GM21529 (cell line): ENCODE data around the gene PCED1A.

Source experiments
- ATAC-seq: cut with Tn5 transposase; IDR thresholded peaks from one replicate; pipeline ENCODE4 v1.9.1; 2021; ENCODE audit not compliant: unreplicated experiment

The PCED1A gene

DNA sequence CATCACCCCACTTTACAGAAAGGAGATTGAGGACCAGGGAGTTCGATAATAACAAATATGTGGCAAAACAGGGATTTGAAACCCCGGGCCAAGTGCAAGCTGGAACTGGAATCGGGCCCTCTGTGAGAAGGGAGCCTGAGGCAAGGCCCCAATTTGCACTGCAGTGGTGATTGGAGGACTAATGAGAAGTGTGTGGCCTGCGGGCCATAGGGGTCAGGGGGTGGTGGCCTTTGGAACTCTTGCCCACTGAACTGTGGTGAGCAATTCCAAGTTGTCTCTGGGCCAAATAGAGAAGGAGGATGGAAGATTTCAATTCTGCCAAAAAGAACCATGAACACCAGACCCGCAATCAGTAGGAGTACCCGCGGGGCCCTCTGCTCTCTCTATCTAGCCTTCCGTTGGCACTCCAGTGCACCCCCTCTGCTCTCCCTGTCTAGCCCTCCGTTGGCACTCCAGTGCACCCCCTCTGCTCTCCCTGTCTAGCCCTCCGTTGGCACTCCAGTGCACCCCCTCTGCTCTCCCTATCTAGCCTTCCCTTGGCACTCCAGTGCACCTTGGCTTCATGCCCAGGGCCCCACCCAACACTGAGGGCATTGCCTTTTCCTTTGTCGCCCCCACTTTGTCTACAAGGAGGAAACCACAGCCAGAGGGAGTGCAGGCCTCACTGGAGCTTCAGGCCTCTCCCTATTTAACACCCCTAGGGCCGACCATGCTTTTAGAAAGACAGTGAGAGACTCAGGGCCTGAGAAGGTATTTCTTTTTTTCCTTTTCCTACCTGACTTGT is 26.8 kb upstream of the PCED1A start:
- ATAC-seq: no peak

DNA sequence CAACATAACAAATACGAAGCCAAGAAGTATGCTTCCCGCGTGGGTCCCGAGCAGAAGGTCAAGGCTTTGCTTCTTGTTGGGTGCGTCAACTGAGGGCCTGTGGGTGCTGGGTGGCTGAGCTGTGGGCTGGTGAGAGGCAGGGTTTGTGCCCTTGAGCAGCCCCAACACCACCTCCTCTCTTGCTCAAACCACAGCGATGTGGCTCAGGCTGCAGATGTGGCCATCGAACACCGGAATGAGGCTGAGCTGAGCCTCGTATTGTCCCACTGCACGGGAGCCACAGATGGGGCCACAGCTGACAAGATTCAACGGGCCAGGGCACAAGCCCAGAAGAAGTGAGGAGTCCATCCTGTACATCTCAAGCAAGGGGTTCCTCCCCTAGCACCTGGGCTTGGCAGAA is 25.8 kb upstream of the PCED1A start:
- no peak for ATAC-seq

- ATAC-seq: no peak
Measured at GRCh38 chr20:2865630-2866029, 25.2 kb upstream of the PCED1A start.

GRCh38 chr20:2865101-2865500 is 24.6 kb upstream of the PCED1A start:
- ATAC-seq: no peak

DNA sequence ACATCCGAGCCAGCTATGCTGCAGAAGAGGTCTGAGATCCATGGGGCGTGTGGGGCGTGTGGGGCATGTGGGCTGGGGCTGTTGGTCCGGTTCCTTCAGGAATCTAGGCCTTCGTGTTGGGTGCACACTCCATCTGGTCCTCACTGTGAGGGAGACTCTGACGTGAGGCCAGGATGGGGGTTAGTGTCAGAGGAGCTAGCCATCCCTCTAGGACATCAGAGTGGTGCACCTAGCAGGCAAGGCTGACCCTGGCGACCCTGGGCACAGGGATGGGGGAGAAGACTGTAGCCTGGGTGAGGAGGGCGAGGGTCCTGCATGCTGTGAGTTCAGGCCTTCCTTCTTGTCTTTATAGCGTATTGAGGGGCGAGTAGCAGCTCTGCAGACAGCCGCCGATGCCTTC is 24.2 kb upstream of the PCED1A start:
- ATAC-seq: no peak

- no peak for ATAC-seq
Measured at GRCh38 chr20:2859330-2860121, 19.1 kb upstream of the PCED1A start.

GRCh38 chr20:2858591-2858990 is 18.1 kb upstream of the PCED1A start:
- no peak for ATAC-seq

DNA sequence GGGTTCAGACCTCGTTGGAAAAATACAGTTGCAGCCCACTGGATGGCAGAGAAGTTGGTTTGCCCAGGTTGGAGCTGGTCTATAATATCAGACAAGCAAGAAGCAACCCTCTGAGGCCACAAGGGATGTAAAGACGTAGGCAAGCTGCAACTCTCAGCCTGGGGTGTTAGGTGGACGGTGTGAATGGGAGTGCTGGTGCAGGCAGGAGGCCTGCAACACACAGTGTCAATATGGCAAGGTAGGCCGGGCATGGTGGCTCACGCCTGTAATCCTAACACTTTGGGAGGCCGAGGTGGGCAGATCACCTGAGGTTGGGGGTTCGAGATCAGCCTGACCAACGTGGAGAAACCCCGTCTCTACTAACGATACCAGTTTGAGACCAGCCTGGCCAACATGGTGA is 10.6 kb upstream of the PCED1A start:
- no peak for ATAC-seq

DNA sequence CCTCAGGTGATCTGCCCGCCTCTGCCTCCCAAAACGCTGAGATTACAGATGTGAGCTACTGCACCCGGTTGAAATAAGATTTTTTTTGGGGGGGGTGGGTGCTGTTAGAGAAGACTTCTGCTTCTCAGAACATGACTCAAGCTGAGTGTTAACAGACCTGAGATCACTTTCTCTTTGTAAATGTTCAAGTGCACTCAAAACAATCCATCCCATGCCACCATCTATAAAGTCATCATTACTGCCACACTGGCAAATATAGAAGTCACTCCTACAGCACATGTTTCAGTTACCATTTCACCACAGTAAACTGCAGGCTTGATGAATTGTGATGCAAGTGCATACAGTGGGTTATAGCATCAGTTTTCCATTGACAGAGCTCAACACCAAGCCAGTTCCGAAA is 9.1 kb upstream of the PCED1A start:
- no peak for ATAC-seq

DNA sequence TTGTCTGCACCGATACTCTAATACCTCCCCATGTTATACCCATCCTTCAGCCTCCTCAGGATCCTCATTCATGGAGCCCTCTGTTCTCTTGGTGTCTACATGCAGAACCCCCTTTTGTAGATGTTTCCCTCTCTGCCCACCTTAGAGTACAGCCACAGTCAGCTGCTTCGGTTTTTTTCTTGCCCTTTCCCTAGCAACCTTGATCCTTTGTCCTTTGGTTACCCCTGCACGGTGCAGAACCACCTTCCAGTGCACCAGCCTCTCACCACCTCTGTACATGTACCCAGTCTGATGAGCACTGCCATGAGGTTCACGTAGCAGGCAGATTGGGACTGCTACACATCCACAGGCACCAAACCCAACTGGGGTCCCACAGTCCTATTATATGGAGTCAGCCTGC is 7.3 kb upstream of the PCED1A start:
- ATAC-seq: no peak

GRCh38 chr20:2846698-2847097 is 6.2 kb upstream of the PCED1A start:
- no peak for ATAC-seq

GRCh38 chr20:2845607-2846006 is 5.2 kb upstream of the PCED1A start:
- no peak for ATAC-seq

DNA sequence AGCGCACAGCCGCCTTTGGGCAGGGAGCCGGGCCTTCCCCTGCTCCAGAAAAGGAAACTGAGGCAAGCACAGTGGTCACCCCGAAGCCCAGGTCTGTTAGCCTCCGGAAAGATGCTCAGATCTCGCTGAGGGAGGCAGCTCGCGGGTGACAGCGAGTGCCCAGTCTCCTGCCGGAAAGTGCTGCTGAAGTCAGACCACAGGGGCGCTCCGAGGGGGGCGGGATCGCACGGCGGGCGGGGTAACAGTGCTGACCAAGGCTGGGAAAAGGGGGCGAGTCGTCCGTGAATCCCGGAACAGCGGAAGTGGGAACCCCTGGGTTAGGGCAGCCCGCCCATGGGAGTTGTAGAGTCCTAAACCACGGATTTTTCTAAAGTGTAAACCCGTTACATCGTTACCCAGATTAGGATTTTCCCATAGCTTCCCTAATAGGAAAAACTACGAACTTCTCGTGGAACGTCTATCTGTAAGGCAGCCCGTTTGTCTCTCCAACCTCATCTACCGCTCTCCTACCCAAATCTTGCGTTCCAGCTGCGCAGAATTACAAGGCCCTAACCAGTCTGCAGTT is 594 bp upstream of the PCED1A start:
- ATAC-seq: peak; percentile 41

DNA sequence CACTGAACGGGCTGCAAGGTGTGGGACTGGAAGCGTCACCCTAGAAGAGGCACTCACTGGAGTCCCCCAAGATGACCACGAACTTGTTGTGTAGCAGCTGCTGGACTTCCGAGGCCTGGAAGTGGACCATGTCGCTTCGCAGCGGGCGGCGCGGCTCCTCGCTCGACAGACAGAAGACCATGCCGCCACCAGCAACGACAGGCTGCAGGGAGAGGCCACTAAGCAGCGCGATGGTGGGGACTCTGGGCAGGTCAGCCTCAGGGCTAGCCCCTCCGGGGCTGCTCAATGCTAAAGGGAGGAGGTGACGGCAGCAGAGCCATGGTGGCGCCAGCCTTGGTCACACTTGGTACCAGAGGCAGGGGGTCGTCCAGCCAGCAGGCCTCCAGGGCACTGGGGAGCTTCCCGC is 720 bp downstream of the PCED1A start:
- no peak for ATAC-seq

DNA sequence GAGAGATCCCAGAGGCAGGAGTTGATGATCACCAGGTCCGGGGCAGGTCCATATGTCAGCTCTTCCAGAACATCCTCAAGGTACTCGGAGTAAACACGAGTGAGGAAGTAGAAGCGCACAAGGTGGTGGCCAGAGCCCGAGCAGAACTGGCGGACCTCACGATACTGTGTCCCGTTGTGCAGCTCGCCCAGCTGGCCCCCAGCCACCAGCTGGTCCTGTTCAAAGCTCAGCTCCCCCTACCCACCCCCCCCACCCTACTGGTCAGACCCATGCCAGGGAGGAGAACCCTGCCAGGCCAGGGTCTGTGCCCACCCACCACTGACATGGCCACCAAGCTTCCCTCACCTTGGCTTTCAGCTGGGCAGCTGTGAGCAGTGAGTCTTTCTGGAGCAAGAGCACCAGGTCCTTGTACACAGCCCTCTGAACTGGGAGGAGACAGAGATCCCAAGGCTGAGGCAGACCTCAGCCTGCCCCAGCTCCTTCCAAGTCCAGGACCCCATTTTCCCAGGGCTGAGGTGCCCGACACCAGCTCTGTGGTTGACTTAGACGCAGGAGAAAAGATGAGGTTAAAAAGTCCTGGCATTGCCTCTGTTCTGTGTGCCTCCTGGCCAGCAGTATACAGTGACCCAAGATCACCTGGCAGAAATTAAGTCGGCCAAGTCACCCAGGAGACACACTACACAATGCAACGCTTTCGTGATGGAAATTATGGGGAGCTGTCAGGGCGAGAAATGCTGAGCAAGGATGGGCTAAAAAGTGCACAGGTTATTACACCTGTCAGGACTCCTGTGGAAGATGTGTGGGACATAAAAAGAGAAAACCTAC is 1.4 kb downstream of the PCED1A start:
- ATAC-seq: no peak

- no peak for ATAC-seq
Measured at GRCh38 chr20:2838170-2838797, 2.2 kb downstream of the PCED1A start.

DNA sequence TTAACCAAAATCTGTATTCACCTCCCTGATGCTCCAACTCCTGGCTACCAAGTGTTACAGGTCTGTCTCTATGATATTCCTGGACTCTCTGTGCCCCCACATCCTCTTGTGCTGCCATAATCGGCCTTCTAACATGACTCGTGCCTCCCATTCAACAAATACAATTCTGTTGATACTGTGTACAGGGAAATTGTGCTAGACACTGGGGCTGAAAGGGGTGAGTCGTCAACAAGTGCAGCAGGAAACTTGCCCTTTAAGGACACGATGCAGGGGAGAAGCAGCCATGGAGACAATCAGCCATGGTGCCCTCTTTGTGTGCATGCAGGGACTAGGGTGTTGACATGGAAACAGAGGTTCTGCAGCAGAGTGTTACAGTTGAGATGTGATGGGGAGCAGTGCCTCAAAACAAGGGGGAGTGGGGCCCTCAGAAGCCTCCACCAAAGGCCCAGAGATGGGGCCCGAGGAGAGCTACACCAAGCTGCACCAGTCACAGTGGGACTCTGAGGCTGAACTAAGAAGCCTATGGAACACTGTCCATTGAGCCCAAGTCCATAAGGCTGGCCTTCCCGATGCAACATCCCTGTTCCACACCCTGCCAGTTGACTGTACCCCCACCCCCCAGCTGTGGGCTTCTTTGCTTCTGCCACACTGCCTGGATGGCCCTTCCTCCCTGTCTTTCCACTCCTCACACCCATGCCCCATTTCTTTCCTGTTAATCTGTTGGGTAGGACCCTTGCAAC is 3.1 kb downstream of the PCED1A start:
- no peak for ATAC-seq

DNA sequence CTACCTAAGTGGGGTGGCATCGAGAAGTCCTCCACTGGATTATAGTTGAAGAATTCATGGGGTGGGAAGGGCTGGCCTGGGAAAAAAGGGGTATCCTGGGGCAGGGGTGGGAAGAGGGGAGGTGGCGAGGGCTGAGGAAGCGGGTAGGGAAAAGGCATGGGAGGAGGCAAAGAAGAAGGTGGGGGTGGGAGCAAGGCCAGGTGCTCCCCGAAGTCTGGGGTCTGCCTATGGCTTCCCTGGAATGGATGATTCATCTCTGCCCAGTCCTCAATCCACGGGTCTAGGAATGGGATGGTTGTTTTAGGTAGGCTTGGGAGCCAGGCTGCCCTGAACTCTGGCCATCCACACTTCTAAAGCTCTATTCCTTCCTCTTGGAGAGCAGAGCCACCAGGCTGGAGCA is 4.4 kb downstream of the PCED1A start:
- no peak for ATAC-seq

- ATAC-seq: no peak
Measured at GRCh38 chr20:2835331-2835796, 5.1 kb downstream of the PCED1A start.
